HG03196 (cell line): ENCODE data around the gene MYO10.
A peak's percentile ranks its signal among the peaks of the same experiment; 100 is the strongest.

Experiments used
- ATAC-seq: cut with Tn5 transposase; IDR thresholded peaks from one replicate; pipeline ENCODE4 v1.9.1; 2021; ENCODE audit not compliant: unreplicated experiment

MYO10 gene

DNA sequence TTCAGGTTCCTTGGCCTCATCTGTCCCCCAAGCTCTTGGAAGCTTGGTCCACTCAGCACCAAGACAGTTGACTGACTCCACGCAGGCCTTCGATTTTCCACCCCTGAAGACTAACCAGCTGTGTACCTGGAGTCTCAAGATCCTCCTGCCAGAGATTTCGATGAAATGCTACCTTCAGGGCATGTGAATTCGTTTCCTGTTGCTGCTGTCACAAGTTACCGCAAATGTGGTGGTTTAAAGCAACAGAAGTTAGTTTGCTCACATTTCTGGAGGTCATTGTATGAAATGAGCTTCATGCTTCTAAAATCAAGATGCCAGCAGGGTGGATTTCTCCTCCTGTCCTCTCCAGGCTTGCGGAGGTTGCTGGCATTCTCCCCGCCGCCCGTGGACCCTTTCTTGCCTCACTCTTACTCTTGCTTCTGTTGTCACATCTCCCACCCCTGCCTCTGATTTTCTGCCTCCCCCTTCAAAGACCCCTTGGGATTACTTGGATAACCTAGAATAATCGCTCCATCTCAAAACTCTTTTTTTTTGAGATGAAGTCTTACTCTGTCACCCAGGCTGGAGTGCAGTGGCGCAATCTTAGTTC lies 291.7 kb downstream of the MYO10 start:
- ATAC-seq = no peak

DNA sequence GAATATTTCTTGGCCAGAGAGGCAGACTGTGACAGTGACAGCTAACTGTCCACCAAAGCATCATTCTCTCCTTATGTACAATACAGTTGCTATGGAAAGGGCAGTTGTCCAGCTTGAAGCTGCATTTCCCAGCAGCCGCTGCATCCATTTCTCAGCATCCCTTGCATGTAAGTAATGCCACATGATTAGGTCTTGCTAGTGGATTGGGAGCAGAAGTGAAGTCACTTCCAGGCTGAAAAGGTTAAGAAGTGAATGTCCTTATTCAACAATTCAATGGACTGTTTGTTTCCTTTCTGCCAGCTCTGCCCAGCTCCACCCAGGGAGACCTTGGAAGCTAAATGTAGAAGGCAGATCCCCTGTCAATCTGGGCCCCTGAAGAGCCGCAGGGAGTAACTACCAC lies 293.2 kb downstream of the MYO10 start:
- ATAC-seq = no peak

DNA sequence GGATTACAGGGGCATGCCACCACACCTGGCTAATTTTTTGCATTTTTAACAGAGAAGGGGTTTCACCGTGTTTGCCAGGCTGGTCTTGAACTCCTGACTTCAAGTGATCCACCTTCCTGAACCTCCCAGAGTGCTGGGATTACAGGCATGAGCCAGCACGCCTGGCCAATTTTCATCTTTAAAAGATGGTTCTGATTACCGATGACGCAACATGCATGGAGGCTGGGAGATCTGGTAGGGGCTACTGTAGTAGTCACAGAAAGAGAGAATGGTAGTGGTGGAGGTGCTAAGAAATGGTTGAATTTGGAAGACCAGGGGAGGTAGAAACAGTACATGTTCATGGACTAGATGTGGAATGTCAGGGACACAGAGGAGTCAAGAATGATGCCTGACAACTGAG lies 296.9 kb downstream of the MYO10 start:
- no peak for ATAC-seq

DNA sequence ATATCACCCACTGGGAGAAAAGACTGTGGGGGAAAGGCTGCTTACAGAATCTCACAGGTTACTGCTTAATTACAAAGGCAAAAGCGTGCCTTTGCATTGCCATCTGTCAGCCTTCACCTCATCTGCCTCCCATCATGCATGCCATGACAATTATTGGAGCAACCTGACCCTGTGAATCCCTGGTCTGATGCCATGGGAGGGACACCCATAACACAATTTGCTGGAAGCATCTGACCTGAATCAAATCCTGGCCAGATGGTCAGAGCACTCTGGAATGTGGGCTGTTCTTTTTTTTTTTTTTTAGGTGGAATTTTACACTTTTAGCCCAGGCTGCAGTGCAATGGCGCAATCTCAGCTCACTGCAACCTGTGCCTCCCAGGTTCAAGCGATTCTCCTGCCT lies 307.7 kb downstream of the MYO10 start:
- no peak for ATAC-seq

DNA sequence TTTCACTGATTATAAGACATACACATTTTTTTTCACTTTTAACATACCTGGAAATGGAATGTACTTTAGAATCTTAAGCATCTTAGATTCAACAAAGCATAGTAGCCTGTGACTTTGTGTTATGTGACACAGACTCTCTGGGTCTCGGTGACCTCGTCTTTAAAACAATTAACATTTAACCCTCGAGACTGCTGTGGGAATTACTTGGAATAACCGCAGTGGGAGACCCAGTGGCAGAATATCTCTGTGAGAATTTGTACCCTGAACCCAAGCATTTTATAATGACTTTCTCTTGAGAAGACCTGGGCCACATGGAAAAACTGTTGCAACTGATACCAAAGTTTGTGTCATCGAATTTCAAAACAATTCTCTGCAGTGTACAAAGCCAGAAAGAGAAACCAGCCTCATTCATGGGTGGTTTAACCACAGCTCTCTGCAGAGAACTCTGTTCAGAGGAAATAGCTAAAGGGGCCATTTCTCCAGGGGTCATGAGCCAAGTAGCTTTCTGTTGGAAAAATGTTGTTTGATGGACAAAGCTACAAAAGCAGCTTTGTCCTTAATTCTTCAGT lies 309.3 kb downstream of the MYO10 start:
- ATAC-seq = peak; percentile 57

DNA sequence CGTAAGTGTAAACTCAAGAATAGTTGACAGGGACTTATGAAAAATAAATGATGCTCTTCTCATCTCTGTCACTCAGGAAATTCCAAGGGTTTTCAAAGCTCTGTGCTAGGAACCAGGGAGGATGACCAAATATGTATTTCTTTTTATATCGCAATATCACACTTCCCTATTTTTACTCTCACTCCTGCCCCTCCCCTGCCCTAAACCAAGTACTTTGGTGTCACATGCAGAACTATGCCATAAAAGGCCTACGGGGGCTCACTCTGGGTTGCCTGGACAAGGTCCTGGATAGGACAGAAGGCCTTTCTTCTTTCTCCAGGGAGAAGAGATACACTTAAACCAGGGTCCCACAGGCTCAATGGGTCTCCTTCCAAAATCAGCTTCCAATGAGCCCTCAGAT lies 311.0 kb downstream of the MYO10 start:
- no peak for ATAC-seq

DNA sequence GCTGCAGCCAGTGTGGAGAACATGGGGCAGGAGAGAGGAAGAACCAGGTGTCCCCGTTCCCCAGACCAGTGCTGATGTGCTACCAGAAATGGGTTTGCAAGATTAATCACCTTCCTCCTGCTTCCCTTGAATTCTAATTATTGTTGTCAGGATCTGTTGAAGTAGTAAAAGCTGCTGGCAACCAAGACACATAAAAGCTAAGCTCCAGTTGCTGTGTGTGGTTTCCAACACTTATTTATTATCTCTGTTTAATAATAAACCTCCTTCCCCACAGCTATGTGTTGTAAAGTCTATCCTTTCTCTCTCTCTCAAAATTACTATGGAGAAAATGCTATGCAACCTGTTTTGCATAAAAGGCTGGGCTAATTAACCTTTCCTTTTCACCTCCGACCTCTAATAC lies 317.0 kb downstream of the MYO10 start:
- no peak for ATAC-seq

DNA sequence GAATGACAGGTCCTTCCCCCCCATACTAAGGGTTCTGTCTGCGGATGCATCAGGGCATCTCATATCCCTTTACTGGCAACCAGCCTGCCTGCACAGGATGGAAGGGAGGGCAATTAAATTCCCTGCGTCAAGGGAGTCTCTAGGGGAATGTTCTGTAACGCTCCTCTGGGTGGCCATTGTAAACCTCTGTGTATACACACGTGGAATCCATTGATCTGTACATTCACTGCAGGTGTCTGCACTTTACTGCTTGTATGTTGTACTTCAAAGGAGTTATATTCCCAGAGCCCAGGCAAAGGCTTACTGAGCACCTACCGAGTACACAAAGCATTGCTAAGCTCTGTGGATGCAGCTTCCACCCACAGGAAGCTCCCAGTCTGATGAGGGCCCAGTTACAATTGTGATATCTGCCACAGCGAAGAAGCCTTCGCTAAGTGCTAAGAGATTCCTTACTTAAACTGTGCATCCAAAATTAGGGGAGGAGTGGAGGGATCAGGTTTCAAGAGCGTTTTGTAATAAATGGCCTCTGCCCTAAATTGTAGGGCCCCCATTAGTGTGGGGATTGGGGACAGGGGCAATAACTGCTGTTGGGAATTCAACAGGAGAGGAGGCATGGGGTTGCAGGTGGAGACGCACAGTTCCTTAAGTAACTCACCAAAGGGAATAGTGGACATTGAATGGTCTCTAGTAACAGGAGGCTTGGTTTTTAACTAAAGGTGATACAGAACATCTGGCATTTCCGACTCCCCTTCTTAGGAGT lies 317.8 kb downstream of the MYO10 start:
- no peak for ATAC-seq

- no peak for ATAC-seq
Observed at GRCh38 chr5:16617274-16617968, 318.7 kb downstream of the MYO10 start.

DNA sequence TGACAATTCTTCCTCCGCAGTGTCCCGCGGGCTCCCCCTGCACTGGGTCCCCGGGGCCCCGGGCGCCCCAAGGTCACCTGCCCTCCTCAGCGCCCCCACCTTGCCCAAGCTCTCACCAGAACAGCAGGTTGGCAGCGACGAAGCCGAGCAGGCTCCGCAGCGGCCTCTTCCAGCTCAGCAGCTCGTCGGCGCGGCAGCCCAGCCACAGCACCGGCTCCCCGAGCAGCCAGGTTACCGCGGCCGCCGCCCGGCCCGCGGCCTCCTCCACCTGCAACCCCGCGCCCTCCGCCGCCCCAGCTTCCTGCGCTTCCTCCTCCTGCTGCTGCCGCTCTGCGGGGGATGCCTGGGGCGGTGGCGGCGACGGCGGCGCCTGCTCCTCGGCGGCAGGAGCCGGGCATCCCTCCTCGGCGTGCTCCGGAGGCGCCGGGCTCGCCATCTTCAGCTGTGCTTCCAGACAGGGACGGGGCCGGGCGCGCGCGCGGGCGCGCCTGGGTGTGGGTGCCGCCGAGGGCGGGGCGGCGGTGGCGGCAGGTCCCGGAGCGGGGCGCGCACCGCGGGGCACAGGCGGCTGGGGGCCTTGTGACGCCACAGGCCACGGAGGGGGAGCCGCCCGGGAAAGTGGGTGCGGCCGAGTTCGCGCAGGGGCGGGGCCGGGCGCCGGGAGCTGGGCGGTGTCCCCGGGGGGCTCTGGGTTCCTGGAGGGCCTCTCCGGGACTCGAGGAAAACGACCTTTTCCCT lies 319.4 kb downstream of the MYO10 start, which contains the start of gene RETREG1:
RETREG1 (minus strand) TSS at position 462 of the 738 bp plus-strand sequence; CDS start at position 436, 26 bp downstream.
- ATAC-seq = peak; percentile 73

DNA sequence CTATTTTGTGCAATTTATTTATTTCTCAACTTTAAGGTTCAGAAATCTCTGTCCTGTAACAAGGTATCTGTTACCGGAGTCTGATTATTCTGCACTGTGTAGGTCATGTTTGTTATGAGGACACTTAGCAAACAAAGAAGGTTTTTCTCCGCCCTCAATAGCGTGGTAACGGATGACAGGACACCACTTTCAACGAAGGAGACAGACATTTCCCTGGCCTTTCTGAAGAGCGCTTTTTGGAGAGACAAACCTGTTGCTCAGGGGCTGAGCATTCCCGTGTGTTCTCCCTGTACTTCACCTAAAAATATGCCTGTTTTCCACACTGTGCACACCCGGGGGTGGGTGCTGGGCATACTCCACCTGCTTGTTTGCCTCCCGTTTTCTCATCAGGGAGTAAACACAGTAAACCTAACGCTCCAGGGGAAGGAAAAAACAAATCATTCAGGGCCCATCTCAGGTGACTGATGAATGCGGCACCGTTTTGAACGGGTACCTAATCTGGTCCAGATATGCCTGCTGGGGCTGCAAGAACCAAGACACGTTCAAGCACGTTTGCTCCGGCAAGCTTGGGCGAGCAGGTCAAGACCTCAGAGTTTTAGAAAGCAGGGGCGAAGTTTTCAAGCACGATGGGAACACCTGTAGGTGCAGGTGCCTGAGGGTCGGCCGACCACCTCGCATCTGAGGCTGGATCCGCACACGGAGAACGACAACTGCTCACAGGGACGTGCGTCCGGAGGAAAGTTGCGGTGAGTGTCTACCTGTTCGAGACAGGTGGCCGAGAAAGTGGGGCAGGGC lies 320.1 kb downstream of the MYO10 start:
- no peak for ATAC-seq

DNA sequence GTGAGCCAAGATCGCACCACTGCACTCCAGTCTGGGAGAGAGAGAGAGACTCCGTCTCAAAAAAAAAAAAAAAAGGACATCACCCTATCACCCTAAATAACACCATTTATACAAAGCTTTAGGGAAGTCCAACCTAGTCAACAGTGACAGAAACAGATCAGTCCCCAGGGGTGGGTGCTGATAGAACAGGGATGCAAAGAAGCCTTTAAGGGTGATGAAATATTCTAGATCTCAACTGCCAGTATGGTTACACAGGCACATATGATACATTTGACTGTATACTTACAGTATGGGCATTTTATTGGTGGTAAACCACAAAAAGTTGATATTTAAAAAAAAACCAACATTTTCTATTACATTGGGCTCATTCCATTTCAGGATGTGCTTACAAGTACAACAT lies 324.1 kb downstream of the MYO10 start:
- no peak for ATAC-seq
